Measurements from ENCODE around the gene HDAC4.

Gene HDAC4

DNA sequence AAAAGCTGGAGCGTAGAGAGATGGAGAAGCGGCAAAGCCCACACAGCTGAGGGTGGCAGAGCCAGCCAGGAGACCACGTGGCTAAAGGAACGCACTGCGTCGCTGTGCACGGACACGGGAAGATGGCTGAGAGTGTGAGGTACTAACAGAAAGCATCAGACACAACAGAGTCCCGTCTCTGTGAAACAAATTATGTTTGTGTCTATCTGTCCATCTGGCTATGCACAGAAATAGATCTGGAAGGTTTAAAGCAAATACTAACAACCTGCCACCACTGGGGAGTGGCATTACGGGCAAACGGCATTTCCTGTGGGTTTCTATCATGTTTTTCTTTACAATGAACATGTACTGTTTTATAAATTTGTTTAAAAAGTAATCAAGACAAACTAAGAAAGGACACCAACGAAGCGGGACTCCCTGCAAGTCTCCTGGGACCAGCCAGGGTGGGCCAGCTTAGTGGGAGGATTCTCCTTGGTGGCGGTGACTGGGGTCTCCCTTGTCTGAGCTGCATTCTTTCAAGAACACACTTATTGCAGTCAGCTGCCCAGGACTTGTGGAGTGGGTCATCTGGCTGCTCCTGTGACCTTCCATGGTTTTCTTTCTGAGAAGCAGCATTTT lies 290.8 kb downstream of the HDAC4 start:
- DNase-seq: no peak

GRCh38 chr2:239109041-239109927 lies 291.5 kb downstream of the HDAC4 start:
- DNase-seq: no peak

- no peak for DNase-seq
Measured at GRCh38 chr2:239108459-239108858, 292.4 kb downstream of the HDAC4 start.

DNA sequence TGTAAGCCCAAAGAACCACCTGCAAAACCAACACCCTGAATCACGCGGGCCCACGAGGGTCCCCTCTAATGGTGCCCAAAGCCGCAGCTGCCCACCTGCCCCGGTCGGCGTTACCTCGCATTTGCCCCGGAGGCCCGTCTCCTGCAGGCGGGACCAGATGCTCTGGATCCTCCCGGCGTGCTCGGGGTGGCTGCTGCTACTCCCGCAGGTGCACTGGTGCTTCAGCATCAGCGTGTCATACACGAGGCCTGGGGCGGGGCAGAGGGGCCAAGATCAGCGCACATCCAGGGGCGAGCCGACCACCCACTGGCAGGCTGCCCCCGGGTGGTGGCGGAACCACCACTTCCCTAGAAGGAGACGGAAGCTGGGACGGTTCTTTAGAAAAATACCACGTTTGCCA lies 292.9 kb downstream of the HDAC4 start:
- DNase-seq: no peak

- DNase-seq: no peak
Measured at GRCh38 chr2:239106966-239107365, 293.9 kb downstream of the HDAC4 start.

DNA sequence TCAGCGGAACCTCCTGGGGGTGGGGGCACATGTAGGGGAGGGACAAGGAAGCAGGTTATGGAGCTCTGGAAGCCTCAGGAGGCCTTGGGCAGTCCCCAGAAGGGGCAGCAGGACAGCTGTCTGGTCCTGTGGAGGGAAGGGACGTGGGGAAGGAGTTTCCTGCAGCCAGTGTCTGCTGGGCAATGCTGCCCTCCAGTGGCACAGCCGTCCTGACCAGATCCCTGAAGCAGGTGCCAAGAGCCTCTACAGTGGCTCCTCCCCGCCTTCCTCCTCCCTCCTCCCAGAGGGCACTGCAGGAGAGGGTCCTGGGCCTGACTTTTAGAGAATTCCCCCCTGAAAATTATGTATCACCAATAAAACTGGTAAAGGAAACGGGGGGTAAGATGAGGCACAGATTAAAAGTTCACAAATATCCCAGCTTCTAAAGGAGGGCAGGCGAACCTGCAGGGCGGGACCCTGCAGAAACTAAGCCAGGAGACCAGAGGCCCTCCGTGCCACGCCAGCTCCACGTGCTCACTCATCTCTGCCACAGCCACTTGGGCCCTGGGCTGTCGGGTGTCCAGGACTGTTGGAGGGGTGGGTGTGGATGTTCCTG lies 294.4 kb downstream of the HDAC4 start:
- DNase-seq: peak; percentile 31 to 56

GRCh38 chr2:239105234-239105633 lies 295.6 kb downstream of the HDAC4 start:
- no peak for DNase-seq

DNA sequence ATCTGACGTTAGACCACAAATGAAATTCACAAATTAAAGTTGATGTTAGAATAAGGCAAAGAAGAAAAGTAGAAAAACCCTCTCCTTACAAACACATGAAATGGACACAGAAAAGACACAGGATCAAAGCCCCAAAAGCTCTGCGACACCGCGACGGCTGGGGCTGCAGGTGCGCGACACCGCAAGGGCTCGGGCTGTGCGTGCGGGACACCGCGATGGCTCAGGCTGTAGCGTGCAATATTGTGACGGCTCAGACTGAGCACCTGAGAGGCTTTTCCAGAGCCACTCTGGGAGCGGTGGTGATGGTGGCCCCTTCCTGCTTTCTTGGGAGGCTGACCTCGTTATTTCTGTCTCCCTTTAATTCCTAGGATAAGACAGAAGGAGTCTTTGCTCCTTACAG lies 296.0 kb downstream of the HDAC4 start:
- DNase-seq: no peak

DNA sequence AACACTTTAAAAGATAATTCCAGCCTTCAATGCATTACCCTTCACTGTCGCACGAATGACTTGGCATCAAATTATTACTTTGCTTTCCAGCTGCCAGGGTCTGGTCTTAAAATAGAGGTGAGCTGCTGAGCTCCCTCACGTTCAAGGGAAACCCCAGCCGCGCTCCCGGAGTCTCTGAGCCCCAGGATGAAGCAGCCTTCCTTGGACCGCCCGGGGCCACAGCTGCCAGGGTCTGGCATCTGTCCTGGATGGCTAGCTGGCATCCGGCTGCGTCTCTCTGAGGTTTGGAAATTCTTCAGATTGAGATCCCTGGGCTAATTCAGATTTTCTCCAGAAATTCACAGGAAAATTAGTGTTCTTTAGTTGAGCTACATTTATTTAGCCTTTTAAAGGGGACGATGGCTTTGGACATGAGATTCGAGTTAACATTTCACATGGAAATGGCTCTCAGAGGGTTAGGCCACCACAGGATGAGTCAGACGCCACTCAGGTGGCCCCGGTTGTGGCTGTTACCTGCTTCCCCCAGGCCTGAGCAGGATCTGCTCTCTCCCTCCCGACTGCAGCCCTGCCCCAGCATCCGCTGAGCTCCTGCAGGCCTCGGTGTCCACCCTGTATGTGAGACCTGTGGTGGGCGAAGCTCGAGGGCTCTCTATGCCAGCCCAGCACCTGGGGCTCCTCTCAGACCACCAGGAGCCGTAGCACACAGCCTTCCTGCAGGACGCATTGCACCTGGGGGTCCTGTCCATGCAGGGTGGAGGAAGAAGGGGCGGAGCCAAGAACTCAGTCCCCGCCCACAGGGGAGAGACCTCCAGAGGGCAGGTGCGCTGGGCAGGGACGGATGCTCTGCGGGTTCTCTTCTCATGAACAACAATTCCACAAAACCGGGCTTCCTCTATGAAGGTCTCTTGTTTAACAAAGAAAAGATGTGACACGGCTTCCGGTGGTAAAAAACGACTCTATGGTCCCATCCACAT lies 297.4 kb downstream of the HDAC4 start:
- DNase-seq: no peak

DNA sequence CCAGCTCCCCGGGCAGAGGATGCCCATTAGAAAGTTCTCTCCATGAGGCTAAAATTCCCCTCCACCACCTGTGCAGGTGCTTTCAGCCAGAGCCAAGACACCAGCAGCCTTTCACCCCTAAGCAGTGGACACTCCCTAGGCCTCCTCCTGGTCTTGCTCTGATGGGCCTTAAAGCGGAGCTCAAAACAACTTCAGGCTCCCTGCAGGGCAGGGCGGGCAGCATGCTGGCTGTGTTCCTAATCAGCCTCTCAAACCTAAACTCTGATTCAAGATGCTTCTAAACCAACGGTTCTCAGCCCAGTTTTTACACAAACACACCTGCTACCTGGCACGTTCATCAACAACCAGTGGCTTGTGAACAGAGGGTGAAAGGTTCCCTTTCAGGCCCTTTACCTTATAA lies 298.6 kb downstream of the HDAC4 start:
- no peak for DNase-seq

- DNase-seq: no peak
Measured at GRCh38 chr2:239101807-239102206, 299.0 kb downstream of the HDAC4 start.

- no peak for DNase-seq
Measured at GRCh38 chr2:239101071-239101470, 299.7 kb downstream of the HDAC4 start.

DNA sequence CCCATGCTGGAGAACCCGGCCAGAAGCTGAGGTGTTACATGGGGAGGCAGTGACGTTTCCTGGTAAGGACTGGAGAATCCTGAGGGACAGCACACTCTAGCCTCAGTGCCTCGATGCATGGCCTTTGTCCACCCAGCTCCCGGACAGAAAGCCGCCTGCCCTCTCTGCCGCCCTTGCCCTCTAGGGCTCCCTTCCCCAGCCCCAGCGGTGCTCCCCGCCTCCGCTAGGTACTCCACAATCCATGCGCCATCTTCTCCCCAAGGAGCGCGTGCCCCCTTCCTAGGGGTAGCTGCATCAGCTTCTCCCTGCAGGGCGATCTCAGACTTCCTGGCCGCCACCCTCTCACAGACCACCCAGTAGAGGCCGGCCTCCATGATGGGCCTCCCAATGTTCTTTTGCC lies 301.3 kb downstream of the HDAC4 start:
- DNase-seq: no peak

DNA sequence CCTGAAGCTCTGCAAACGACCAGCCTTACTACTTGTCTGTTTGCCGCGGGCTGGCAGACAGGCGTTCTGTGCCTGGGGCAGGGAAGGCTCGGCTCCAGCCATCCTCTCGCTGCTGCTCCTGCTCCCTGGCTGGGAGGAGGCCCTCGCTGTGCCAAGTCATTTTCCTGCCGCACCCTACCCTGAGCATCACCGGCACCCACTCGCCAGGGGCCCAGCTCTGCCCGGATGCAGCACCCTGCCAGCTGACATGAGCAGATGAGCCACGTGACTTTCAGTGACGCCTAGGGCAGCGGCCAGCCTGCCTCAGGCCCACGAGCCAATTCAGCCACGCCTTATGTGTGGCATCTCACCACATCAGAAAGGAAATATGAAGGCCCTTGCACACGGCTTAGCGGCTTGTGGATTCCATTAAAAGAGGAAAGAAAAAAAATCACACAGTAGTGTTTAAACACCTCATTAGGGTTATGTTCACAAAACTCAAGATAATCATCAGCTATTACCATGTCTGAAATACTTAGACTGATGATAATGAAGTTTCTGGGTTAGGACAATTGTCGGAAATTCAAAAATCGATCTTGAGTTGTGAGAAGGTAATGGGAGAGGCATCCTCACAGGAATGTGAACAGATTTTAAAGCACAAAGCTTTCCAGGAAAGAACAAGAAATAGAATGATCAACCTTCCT lies 302.4 kb downstream of the HDAC4 start:
- DNase-seq: no peak

GRCh38 chr2:239097428-239097696 lies 303.5 kb downstream of the HDAC4 start:
- no peak for DNase-seq

GRCh38 chr2:239096676-239097427 lies 304.0 kb downstream of the HDAC4 start:
- no peak for DNase-seq

- no peak for DNase-seq
Measured at GRCh38 chr2:239095460-239096081, 305.2 kb downstream of the HDAC4 start.

- DNase-seq: no peak
Measured at GRCh38 chr2:239094867-239095266, 306.0 kb downstream of the HDAC4 start.

- DNase-seq: no peak
Measured at GRCh38 chr2:239093952-239094351, 306.9 kb downstream of the HDAC4 start.

DNA sequence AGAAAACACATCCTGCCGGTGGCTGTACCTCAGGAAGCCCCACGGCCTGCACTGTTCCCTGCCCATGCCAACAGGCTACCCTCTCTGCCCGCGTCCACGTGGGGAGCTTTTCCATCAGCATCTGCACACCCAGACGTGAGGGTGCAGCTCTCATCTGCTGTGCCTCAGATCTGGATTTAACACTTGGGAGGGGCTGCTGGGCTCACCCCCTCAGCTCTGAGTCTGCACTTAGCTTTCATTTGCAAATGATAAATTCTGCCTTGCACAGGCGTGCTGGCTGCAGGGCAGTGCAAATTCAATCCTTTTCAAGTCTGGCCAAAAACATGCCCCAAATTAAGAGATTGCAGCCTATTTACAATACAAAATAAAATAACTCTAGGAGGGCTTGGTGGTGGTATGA lies 307.3 kb downstream of the HDAC4 start:
- DNase-seq: no peak

DNA sequence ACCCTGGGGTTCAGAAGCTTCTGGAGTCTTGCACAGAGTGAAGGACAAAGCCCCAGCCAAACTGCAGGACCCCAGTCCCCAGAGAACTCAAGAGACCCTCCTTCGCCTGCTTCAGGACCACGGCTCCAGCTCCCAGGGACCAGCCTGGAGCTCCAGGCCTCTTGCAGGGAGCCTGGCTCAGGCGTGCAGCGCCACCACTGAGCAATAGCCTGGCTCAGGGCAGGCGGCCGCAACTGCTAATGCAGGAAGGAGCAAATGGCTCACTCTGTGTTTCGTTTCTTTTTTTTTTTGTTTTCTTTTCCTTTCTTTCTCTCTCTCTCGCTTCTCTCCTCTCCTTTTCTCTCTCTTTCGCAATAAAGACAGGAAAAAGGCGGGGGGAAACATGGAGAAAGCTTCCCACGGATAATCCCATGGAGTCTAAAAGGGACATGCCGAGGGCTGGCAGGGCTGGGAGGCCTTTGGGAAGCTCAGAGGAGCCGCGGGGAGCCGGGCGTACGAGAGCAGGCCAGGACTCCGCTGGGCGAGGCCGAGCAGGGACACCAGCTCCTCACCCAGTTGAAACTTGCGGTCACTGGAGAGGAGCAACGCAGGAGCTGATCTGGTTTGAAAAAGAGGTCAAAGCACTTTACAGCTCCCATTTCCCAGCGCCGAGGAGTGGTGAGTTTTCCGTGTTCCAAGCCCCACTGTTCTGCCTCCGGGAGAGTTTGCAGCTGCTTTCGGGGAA lies 308.1 kb downstream of the HDAC4 start:
- no peak for DNase-seq
